ENCODE data around the gene AOAH. TPM values are rescaled to one million over a fixed set of nuclear protein-coding genes. Genes with fewer than 3 reads are reported as not detected.

Gene AOAH
- total and polyA plus RNA-seq, 2 of the 4 experiments (the other 2 are of a cell fraction), result not detected

DNA sequence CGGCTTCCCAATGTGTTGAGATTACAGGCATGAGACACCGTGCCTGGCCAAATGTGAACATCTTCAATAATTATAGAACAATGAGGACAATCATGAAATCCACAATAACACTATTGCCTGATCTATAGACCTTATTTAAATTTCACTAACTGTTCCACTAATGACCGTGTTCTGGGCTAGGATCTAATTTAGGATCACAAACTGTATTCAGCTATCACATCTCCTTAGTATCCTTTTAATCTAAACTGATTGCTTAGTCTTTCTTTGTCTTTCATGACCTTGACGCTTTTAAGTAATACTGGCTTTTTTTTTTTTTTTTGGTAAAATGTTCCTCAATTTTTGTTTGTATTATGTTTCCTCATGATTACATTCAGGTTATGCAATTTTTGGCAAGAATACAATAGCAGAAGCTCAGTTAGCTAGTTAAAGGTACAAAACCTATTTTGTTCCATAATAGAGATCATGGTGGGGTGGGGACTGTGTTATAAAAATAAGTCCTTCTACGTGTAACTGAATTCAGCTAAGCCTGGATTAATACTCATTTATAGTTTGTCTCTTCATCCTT, 158.4 kb downstream of the AOAH start:
- WGBS, 2 experiments (ENCODE audit: extremely low coverage in 2 of 2, insufficient read length in 1 of 2), result no CpG with 5 or more reads among the region's 5 CpGs
- no peak overlapping the region for H3K23ac ChIP-seq (ENCODE audit: low read depth, low read length)
- H3K9me1 ChIP-seq (ENCODE audit: insufficient read depth, low read length), result no peaks in the 10 kb centered on the region
- peaks cover 3% of the 10 kb centered on the region; the same call in 1 of the 2 replicates for H3K27me3 ChIP-seq (ENCODE audit: control insufficient read depth, insufficient read depth, low read length)
- no peak overlapping the region for H3K4me2 ChIP-seq (ENCODE audit: low read depth, low read length)
- intact Hi-C loops (cut with micrococcal nuclease), result no loop called here
- H3K4ac ChIP-seq (ENCODE audit: low read depth, low read length), result no peak overlapping the region
- H2BK5ac ChIP-seq (ENCODE audit: low read depth, low read length, poor library complexity, severe bottlenecking), result no peak overlapping the region
- in situ Hi-C loops (cut with MboI; ENCODE audit: low sequenced_read_pairs), result no loop called here
- no TSS peak for BruUV-seq (replicated peaks)
- H3K27ac ChIP-seq (ENCODE audit: insufficient read depth, low read length), result no peak overlapping the region
- H3K4me3 ChIP-seq (ENCODE audit: insufficient read depth, low read depth, low read length), result no peak overlapping the region
- no peak overlapping the region for H3K18ac ChIP-seq (ENCODE audit: low read depth, low read length)
- H4K5ac ChIP-seq (ENCODE audit: low read depth, low read length), result no peak overlapping the region
- ATAC-seq (ENCODE audit: low read depth) (no peak), DNase-seq (no peak)
- H3K14ac ChIP-seq (replicated peaks; ENCODE audit: low read depth, low read length), result no peak overlapping the region
- H2BK20ac ChIP-seq (ENCODE audit: low read depth, low read length), result no peak overlapping the region
- TF ChIP-seq, protein P1, sequence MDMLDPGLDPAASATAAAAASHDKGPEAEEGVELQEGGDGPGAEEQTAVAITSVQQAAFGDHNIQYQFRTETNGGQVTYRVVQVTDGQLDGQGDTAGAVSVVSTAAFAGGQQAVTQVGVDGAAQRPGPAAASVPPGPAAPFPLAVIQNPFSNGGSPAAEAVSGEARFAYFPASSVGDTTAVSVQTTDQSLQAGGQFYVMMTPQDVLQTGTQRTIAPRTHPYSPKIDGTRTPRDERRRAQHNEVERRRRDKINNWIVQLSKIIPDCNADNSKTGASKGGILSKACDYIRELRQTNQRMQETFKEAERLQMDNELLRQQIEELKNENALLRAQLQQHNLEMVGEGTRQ (IDR thresholded peaks at IDR 0.05; ENCODE audit: low read depth, low read length), result no peak
- TF ChIP-seq CEBPB (IDR thresholded peaks at IDR 0.05; ENCODE audit: low read depth, low read length) (no peak), FOS (IDR thresholded peaks at IDR 0.05; ENCODE audit: low read depth, low read length) (no peak), MAZ (IDR thresholded peaks at IDR 0.05; ENCODE audit: borderline replicate concordance, low read depth, low read length) (no peak), MAFK (IDR thresholded peaks at IDR 0.05; ENCODE audit: low read depth, low read length) (no peak), NFE2L2 (IDR thresholded peaks at IDR 0.05; ENCODE audit: low read depth, low read length) (no peak), SMC3 (IDR thresholded peaks at IDR 0.05; ENCODE audit: low read depth, low read length) (no peak), BHLHE40 (IDR thresholded peaks at IDR 0.05; ENCODE audit: low read depth, low read length) (no peak), RCOR1 (IDR thresholded peaks at IDR 0.05; ENCODE audit: insufficient replicate concordance, low read length) (no peak), MXI1 (IDR thresholded peaks at IDR 0.05; ENCODE audit: borderline replicate concordance, low read depth, low read length) (no peak), RFX5 (IDR thresholded peaks at IDR 0.05; ENCODE audit: low read depth, low read length) (no peak), RAD21 (IDR thresholded peaks at IDR 0.05; ENCODE audit: low read length) (no peak)
- TF ChIP-seq, protein P2, sequence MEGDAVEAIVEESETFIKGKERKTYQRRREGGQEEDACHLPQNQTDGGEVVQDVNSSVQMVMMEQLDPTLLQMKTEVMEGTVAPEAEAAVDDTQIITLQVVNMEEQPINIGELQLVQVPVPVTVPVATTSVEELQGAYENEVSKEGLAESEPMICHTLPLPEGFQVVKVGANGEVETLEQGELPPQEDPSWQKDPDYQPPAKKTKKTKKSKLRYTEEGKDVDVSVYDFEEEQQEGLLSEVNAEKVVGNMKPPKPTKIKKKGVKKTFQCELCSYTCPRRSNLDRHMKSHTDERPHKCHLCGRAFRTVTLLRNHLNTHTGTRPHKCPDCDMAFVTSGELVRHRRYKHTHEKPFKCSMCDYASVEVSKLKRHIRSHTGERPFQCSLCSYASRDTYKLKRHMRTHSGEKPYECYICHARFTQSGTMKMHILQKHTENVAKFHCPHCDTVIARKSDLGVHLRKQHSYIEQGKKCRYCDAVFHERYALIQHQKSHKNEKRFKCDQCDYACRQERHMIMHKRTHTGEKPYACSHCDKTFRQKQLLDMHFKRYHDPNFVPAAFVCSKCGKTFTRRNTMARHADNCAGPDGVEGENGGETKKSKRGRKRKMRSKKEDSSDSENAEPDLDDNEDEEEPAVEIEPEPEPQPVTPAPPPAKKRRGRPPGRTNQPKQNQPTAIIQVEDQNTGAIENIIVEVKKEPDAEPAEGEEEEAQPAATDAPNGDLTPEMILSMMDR (conservative IDR thresholded peaks at IDR 0.05; ENCODE audit: low read depth, low read length), result no peak
- TF ChIP-seq, protein P3, sequence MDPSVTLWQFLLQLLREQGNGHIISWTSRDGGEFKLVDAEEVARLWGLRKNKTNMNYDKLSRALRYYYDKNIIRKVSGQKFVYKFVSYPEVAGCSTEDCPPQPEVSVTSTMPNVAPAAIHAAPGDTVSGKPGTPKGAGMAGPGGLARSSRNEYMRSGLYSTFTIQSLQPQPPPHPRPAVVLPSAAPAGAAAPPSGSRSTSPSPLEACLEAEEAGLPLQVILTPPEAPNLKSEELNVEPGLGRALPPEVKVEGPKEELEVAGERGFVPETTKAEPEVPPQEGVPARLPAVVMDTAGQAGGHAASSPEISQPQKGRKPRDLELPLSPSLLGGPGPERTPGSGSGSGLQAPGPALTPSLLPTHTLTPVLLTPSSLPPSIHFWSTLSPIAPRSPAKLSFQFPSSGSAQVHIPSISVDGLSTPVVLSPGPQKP (IDR thresholded peaks at IDR 0.05; ENCODE audit: borderline replicate concordance, low read depth, low read length), result no peak
- H3K36me3 ChIP-seq (ENCODE audit: control insufficient read depth, insufficient read depth, low read length), result no peaks in the 10 kb centered on the region
- CTCF ChIA-PET, result no interaction called here
- H2BK15ac ChIP-seq (ENCODE audit: low read depth, low read length), result no peak overlapping the region
- H3K56ac ChIP-seq (ENCODE audit: extremely low read depth, insufficient read depth, low read length), result no peak overlapping the region
- H3K79me1 ChIP-seq (ENCODE audit: low read depth in 1 of 2, low read length in 2 of 2), result no peaks in the 10 kb centered on the region
- no peak overlapping the region for H4K8ac ChIP-seq (ENCODE audit: low read depth in 2 of 2, low read length in 2 of 2)
- H4K20me1 ChIP-seq (ENCODE audit: insufficient read depth, low read length), result no peaks in the 10 kb centered on the region
- no peaks in the 10 kb centered on the region for H3K9me3 ChIP-seq (ENCODE audit: control insufficient read depth, insufficient read depth, low read length)
- no peak overlapping the region for H2BK120ac ChIP-seq (ENCODE audit: low read depth, low read length)
- no peak overlapping the region for H2AK5ac ChIP-seq (ENCODE audit: low read depth, low read length)
- H4K91ac ChIP-seq (ENCODE audit: insufficient read depth, low read depth, low read length), result no peak overlapping the region
- dilution Hi-C loops (cut with HindIII; ENCODE audit: low sequenced_read_pairs, unreplicated experiment), result no loop called here
- H2AFZ ChIP-seq (replicated peaks; ENCODE audit: low read length, poor library complexity), result no peak overlapping the region
- H3K4me1 ChIP-seq (ENCODE audit: control insufficient read depth, insufficient read depth, low read length), result no peaks in the 10 kb centered on the region
- H3K9ac ChIP-seq (ENCODE audit: low read depth, low read length), result no peak overlapping the region
- H2AK9ac ChIP-seq (replicated peaks; ENCODE audit: low read depth, low read length, poor library complexity), result no peak overlapping the region
- POLR2A ChIA-PET (ENCODE audit: unreplicated experiment), result no interaction called here

Measured in IMR-90 (cell line).